HepG2 (cell line): ENCODE data around the gene SGF29. TPM values are rescaled to one million over a fixed set of nuclear protein-coding genes. Genes with fewer than 3 reads are reported as not detected.

ENCODE experiments used
- HNF4A ChIP-seq: sonication (generic); formaldehyde crosslinking; IDR thresholded peaks from 2 replicates; pipeline ENCODE4 v1.4.0; 2020; ENCODE audit warnings: missing genetic modification reagents
- IKZF5 ChIP-seq: IDR thresholded peaks from 2 replicates; pipeline ENCODE4 v1.6.1; 2018; ENCODE audit warnings: missing genetic modification reagents, mild to moderate bottlenecking, missing compliant biosample characterization
- IRF2 ChIP-seq: IDR thresholded peaks from 2 replicates; pipeline ENCODE4 v1.6.1; 2018; ENCODE audit warnings: missing genetic modification reagents, missing compliant biosample characterization
- LCORL ChIP-seq, 2 experiments: fragments of 450-650 bp in 1 of 2; sonication (generic) in 1 of 2; formaldehyde crosslinking in 1 of 2; IDR thresholded peaks; 2 replicates each; pipeline versions ENCODE4 v1.5.0 to v1.6.1; 2017 to 2020; ENCODE audit warnings: antibody characterized with exemption in 1 of 2, missing genetic modification reagents in 1 of 2
- MAX ChIP-seq: IDR thresholded peaks from 2 replicates; pipeline ENCODE4 v1.6.1; 2012; ENCODE audit warnings: inconsistent platforms
- PATZ1 ChIP-seq: sonication (generic); formaldehyde crosslinking; IDR thresholded peaks from 2 replicates; pipeline ENCODE4 v1.4.0; 2020; ENCODE audit warnings: missing genetic modification reagents
- SAP130 ChIP-seq: IDR thresholded peaks from 2 replicates; pipeline ENCODE4 v1.6.1; 2016; ENCODE audit warnings: low read depth
- TEAD3 ChIP-seq: optimal IDR thresholded peaks from 2 replicates; pipeline ENCODE3; 2016; ENCODE audit warnings: borderline replicate concordance
- TFAP4 ChIP-seq: sonication (generic); IDR thresholded peaks from 2 replicates; pipeline ENCODE4 v1.6.1; 2016; ENCODE audit warnings: low read depth, borderline replicate concordance
- YEATS2 ChIP-seq: sonication (generic); formaldehyde crosslinking; IDR thresholded peaks from 2 replicates; pipeline ENCODE4 v1.4.0; 2020; ENCODE audit warnings: missing genetic modification reagents, borderline replicate concordance
- ZFX ChIP-seq: sonication (generic); formaldehyde crosslinking; IDR thresholded peaks from 2 replicates; pipeline ENCODE4 v1.4.0; 2020; ENCODE audit warnings: mild to moderate bottlenecking, low read depth, missing genetic modification reagents, moderate library complexity
- ZMYM3 ChIP-seq: sonication (generic); formaldehyde crosslinking; IDR thresholded peaks from 2 replicates; pipeline ENCODE4 v1.5.1; 2020; ENCODE audit warnings: mild to moderate bottlenecking, missing genetic modification reagents
- ZNF33B ChIP-seq: sonication (generic); formaldehyde crosslinking; IDR thresholded peaks from 2 replicates; pipeline ENCODE4 v1.5.1; 2020; ENCODE audit warnings: mild to moderate bottlenecking, missing genetic modification reagents
- ZNF644 ChIP-seq: IDR thresholded peaks from 2 replicates; pipeline ENCODE4 v1.6.1; 2016; ENCODE audit warnings: low read depth
- polyA plus RNA-seq, 8 experiments: library from polyadenylated mRNA; depleted of rRNA in 3 of 8; stranded (reverse) in 7 of 8; unstranded in 1 of 8; fragments of >200 nt; fragmentation: Illumina TruSeq in 4 of 8; extraction: Trizol in 4 of 8; gene quantifications; 2 replicates each; pipeline versions ENCODE4 v1.2.1 to v1.2.3, GENCODE V29; 2011 to 2016; ENCODE audit warnings: low read depth in 4 of 8, missing spikeins in 1 of 8, mixed read lengths in 1 of 8; ENCODE audit not compliant: insufficient read depth in 1 of 8
- total RNA-seq, 5 experiments: library from RNA; depleted of rRNA; stranded (reverse); fragments of >200 nt; fragmentation: Illumina TruSeq; extraction: Trizol; gene quantifications; 2 replicates each; pipeline ENCODE4 v1.2.3, GENCODE V29; 2016; ENCODE audit warnings: low read depth in 1 of 5
- TF ChIP-seq, protein P1 (sequence below), 2 experiments: fragments of 450-650 bp in 1 of 2; sonication (generic) in 1 of 2; formaldehyde crosslinking in 1 of 2; IDR thresholded peaks; 2 replicates each; pipeline versions ENCODE4 v1.6.1 to v1.8.0; 2016 to 2022; ENCODE audit warnings: antibody characterized with exemption in 1 of 2, mild to moderate bottlenecking in 1 of 2, missing genetic modification reagents in 1 of 2

The SGF29 gene
- total and polyA plus RNA-seq, 2 of the 13 experiments (the other 11 are each of a cell fraction or from before 2014, with no cell fraction given), result 5.0 to 29.4 TPM

DNA sequence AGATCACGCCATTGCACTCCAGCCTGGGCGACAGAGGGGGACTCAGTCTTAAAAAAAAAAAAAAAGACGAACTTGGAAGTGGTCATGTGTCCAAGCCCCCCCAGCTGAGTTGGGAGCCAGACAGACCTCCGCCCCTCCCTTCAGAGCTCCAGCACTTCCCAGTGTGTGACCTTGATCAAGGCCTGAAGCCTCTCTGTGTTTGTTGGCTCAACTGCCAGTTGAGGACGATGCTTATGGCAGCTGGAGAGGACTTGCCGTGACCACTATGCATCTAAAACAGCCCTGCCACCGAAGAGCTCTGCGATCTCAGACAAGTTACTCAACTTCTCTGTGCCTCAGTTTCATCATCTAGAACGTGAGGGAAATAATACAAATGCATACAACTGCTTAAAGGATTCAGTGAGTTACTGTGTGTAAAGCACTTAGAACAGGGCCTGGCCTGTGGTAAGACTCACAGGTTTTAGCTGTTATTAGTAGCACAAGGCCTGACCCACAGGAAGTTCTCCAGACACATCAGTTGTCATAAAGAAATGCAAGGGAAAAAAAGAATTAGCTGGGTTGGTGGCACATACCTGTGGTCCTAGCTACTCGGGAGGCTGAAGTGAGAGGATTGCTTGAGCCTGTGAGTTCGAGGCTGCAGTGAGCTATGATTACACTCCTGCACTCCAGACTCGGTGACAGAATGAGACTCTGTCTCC lies 40.1 kb upstream of the SGF29 start (continued):
- TF ChIP-seq, protein P1, sequence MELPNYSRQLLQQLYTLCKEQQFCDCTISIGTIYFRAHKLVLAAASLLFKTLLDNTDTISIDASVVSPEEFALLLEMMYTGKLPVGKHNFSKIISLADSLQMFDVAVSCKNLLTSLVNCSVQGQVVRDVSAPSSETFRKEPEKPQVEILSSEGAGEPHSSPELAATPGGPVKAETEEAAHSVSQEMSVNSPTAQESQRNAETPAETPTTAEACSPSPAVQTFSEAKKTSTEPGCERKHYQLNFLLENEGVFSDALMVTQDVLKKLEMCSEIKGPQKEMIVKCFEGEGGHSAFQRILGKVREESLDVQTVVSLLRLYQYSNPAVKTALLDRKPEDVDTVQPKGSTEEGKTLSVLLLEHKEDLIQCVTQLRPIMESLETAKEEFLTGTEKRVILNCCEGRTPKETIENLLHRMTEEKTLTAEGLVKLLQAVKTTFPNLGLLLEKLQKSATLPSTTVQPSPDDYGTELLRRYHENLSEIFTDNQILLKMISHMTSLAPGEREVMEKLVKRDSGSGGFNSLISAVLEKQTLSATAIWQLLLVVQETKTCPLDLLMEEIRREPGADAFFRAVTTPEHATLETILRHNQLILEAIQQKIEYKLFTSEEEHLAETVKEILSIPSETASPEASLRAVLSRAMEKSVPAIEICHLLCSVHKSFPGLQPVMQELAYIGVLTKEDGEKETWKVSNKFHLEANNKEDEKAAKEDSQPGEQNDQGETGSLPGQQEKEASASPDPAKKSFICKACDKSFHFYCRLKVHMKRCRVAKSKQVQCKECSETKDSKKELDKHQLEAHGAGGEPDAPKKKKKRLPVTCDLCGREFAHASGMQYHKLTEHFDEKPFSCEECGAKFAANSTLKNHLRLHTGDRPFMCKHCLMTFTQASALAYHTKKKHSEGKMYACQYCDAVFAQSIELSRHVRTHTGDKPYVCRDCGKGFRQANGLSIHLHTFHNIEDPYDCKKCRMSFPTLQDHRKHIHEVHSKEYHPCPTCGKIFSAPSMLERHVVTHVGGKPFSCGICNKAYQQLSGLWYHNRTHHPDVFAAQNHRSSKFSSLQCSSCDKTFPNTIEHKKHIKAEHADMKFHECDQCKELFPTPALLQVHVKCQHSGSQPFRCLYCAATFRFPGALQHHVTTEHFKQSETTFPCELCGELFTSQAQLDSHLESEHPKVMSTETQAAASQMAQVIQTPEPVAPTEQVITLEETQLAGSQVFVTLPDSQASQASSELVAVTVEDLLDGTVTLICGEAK (IDR thresholded peaks at IDR 0.05), result no peak
- TF ChIP-seq, protein P1 (CRISPR knock-in tag; IDR thresholded peaks at IDR 0.05), result 0 out of 2 replicates have a peak, but pooled peaks have one; percentile 13
- TF ChIP-seq IRF2, result 0 out of 2 replicates have a peak, but pooled peaks have one; percentile 16
- TF ChIP-seq TEAD3, result peak; percentile 13
- TF ChIP-seq ZNF33B, result 0 out of 2 replicates have a peak, but pooled peaks have one; percentile 14
- no peak for TF ChIP-seq LCORL (IDR thresholded peaks at IDR 0.05)
- 0 out of 2 replicates have a peak, but pooled peaks have one; percentile 33 for TF ChIP-seq LCORL (CRISPR knock-in tag; IDR thresholded peaks at IDR 0.05)
- TF ChIP-seq MAX, result 0 out of 2 replicates have a peak, but pooled peaks have one; percentile 31
- TF ChIP-seq YEATS2 (CRISPR knock-in tag), result no peak
- peak; percentile 45; the same call in 1 of the 2 replicates for TF ChIP-seq SAP130
- TF ChIP-seq HNF4A (CRISPR knock-in tag), result peak; percentile 29; the same call in 1 of the 2 replicates
- TF ChIP-seq PATZ1 (CRISPR knock-in tag), result peak; percentile 71
- no peak for TF ChIP-seq IKZF5 (CRISPR knock-in tag)
- peak; percentile 37; the same call in 1 of the 2 replicates for TF ChIP-seq TFAP4
- TF ChIP-seq ZNF644 (CRISPR knock-in tag), result peak; percentile 82; the same call in 1 of the 2 replicates
- TF ChIP-seq ZMYM3 (CRISPR knock-in tag), result peak; percentile 62; the same call in 1 of the 2 replicates
- TF ChIP-seq ZFX (CRISPR knock-in tag), result peak; percentile 71
